HG03095 (cell line): ENCODE measurements around the gene CAMP.
"Not testable (repeated sequence)": the region's sequence is repeated elsewhere in the genome, so short reads cannot be mapped to it uniquely, and the experiment has no call there.

Experiments used
- ATAC-seq: cut with Tn5 transposase; IDR thresholded peaks from one replicate; pipeline ENCODE4 v1.9.1; 2021; ENCODE audit warnings: moderate library complexity; ENCODE audit not compliant: unreplicated experiment

The CAMP gene

DNA sequence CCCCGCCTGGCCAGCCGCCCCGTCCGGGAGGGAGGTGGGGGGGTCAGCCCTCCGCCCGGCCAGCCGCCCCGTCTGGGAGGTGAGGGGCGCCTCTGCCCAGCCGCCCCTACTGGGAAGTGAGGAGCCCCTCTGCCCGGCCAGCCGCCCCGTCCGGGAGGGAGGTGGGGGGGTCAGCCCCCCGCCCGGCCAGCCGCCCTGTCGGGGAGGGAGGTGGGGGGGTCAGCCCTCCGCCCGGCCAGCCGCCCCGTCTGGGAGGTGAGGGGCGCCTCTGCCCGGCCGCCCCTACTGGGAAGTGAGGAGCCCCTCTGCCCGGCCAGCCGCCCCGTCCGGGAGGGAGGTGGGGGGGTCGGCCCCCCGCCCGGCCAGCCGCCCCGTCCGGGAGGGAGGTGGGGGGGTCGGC lies 11.5 kb upstream of the CAMP start:
- ATAC-seq, result not testable (repeated sequence)

DNA sequence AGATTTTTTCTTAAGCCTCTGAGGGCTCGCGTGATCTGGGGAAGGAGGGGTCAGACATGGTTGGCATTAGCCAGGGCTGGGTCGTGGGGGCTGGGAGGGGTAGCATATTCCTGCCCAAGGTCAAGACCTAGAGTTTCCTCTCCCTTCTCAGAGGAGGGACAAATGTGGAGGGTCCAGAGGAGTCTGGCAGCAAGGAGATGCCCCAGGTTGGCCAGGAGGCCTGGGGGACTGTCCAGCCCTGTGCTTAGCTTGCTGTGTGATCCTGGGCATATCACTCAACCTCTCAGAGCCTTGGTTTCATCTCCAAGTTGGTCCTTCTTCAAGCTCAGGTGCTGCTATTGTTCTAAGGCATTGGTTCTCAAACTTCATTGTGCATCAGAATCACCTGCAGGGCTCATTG lies 9.1 kb upstream of the CAMP start:
- no peak for ATAC-seq

DNA sequence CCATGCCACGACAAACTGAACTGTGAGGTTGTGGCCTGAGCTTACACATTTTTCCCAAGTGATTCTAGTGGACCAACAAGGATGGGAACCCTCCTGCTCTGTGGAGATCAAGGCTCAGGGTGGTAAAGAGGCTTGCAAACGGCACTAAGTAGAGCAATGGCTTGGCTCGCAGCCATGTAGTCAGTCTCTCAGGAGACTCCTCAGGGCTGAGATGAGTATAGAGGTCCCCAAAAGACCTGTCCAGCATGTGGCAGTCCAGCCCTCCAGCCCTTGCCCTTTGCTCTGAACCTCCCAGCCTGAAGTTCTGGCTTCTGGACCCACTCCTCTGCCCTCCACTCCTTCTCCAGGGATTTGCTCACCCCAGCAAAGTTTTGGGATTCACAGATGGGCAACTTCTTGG lies 8.3 kb upstream of the CAMP start:
- no peak for ATAC-seq

DNA sequence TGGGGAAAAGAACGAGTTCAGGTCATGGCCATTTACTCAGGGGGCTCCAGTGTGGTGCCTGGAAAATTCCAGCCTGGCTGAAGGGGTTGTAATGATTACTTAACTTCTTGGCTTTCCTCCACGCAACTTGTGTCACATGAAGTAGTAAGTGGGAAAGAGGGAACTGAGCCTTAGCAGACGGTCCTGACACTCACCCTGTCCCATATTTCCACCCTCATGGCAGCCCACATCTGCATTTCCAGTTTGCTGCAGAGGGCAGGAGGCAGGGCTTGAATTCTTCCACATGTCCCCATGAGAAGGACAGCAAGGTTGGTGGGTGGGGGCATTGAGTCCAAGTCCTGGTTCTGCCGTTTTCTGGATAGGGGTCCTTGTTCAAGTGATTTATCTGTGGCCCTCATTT lies 7.8 kb upstream of the CAMP start:
- no peak for ATAC-seq

DNA sequence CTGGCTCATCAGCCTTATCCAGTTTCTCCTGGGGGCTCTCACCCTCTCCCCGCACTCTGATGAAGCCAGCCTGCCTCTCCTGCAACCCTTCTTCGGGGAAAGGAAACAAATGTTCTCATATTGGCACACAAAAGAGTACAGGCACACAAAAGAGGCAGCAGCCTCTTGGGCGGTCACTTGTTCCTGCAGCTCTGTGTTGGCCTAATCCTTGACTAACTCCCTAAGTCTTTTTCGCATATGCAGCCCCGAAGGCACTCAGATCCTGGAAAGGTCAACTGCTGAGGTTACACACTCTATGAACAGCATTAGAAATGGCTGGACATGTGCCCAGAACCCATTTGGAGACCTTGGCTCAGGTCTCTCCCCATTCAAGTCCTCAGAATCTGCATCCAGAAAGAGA lies 7.4 kb upstream of the CAMP start:
- ATAC-seq, result no peak

DNA sequence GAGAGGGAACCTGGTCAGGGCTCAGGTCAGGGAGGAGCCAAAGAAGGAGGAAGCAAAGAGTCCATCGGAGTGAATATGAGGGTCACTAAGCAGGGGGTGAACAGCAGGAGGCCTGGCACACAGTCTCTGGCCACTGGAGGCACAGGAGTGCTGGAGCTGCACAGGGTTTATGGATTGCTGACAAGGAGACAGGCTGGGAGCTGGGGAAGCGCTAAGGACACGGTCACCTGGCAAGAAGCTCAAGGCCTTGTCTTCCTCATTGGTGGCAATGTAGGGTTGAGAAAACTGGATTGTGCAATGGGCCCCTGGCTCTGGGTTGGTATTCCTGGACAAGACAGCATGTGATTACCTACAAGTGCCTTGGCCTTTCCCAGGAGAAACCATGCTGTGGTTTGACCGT lies 5.8 kb upstream of the CAMP start:
- no peak for ATAC-seq

DNA sequence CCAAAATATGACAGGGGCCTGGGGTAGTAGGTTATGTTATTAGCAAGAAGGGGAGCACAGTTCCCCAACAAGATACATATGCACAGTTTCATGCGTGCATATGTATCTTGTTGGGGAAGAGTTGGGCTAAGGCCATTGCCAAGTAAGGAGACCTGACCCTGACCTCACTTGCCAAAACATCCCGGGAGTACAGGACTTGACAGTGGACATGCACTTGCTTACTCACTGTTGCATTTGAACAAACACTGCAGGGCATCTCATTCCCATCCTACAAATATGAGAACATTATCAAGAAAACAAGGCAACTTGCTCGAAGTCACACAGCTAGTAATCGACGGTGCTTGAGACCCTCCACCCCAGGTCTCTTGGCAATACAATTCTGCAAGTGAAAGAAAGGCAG lies 4.8 kb upstream of the CAMP start:
- no peak for ATAC-seq

DNA sequence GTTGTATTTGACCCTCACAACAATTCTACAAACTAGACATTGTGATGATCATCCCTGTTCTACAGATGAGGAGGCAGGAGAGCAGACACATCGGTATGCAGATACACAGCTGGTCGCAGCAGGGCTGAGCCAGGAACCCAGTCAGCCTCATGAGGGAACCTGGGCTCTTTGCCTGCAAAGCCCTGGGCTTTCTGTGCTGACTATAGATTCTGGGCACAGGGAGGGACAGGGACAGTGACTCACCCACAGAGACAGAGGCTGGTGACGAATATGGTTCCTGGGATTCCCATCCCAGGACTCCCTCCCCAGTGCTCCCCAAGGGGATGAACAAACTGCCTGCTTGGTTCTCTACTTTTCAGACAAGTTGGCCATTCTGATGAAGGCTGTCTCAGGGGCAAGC lies 3.8 kb upstream of the CAMP start:
- no peak for ATAC-seq

DNA sequence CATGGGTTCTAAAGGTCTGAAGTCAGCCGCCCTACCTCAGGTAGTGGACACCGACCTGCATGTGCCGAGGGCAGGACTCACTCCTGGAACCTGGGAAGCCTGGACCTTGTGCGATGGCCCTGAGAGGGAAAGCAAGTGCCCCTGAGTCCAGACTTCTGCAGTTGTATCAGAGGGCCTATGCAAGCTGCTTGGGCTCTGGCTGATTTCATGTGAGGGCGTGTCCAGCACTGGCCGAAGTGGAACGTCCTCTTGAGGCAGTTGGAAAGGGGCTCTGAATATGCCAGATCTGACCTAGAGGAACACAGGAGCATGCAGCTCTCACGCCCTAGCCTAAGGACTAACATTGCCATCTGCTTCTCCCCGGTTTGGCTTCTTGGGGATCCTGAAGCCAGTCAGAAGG lies 2.5 kb upstream of the CAMP start:
- no peak for ATAC-seq

DNA sequence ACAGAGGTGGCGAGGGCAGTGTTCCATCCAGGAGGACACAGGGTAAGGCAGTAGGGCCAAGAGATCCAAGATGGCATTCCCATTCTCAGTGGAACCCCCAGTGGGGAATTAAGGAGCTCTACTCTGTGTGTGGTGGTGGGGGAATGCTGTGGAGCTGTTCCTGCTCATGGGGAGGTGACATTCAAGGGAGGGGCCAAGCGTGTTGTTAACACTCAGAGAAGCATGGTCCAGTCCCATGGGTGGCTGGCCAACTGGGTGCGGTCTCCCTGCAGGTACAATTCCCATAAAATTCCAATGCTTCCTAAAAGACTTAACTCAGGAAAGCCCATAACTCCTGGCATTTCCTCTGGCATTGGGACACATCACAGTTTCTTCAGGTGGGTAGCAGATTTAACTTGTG lies 2.3 kb downstream of the CAMP start:
- no peak for ATAC-seq

DNA sequence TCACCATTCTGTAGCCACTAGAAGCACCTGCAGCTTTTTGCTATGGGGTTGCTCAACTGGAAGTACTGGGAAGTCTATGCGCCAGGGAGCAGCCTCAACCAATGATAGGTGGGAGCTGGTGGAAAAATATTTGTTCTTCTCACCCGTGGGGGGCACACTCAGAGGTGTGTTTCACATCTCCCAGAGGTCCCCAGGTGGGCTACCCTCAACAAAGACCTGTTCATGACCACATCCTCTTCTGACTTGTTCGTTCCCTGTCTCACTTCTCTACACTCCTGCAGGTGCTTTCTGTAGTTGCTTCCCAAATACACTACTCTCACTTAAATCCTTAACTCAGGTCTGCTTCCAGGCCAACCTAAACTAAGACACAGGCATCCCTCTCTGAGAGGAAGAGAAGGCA lies 3.6 kb downstream of the CAMP start:
- no peak for ATAC-seq

DNA sequence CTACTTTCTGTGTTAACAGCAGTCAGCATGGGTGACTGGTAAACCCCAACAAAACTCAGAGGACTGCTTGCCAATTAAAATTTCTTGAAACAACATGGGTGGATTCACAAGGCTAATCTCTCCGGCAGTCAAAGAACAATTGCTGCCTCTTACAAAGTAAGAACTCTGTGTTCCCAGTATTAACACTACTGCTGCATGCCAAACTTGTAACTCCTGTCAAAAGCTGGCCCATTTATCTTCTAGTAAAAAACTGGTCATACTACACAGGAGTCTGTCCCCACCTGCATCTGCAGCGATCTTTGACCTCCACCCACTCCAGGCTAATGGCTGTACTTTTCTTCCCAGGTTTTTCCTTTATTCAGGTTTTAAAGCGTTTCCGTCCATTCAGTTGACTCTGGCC lies 8.9 kb downstream of the CAMP start:
- ATAC-seq, result no peak

DNA sequence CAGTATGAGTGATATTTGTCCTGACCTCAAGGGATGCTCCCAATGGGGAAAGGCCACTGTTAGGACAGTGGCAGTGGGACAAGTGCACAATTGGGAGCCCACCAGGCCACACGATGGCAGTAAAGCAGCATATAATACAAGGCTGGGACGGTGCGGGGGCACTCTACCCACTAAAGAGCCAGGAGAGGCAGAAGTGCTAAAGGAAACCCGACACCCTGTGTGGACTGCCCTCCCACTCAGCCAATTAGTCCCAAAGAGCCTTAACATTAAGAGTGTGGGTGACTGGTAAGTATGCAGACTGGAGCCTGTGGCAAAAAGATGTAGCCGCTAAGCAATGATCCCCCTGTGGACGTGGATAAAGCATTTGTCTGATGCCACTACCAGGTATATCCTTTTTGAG lies 9.4 kb downstream of the CAMP start:
- ATAC-seq, result no peak

DNA sequence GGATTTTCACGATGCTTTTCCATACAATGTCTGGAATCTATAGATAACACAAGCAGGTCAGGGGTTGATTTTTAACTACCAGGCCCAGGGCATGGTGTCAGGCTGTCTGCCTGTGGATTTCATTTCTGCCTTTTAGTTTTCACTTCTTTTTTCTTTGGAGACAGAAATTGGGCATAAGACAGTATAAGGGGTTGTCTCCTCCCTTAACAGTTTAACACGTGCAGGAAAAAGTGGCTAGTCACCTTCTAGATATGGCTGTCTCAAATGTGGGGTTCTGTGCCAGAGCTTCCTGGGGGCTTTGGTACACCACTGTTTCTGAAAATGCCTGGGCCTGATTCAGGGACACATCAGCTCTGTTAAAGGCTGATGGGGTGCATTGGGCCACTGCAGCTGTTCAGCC lies 10.2 kb downstream of the CAMP start:
- no peak for ATAC-seq

DNA sequence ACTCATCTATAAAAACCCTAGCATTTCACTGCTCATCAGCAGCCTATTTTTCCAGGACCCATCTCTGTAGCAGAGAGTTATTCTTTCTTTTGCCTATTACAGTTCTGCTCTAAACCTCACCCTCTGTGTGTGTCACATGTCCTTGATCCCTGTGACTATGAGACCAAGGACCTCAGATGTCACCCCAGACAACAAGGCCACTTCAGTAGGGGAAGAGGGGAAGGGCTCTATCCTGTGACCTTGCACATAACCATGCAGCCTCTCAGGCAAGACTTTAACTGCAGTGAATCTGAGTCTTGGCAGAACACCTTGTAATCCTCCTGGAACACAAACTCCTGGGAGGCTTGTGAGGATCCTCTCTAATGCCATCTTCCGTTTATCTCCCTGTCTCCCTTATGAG lies 13.2 kb downstream of the CAMP start:
- ATAC-seq, result no peak

DNA sequence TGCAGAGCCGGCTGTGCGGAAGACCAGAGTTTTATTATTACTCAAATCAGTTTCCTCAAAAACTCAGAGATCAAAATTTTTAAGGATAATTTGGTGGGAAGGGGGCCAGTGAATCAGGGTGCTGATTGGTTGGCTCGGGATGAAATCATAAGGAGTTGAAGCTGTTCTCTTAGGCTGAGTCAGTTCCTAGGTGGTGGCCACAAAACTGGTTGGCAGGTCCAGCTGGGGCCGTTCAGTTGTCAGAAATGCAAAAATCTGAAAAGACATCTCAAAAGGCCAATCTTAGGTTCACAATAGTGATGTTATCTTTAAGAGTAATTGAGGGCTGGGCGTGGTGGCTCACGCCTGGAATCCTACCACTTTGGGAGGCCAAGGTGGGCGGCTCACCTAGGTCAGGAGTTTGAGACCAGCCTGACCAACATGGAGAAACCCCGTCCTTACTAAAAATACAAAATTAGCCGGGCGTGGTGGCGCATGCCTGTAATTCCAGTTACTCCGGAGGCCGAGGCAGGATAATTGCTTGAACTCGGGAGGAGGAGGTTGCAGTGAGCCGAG lies 15.3 kb downstream of the CAMP start:
- no peak for ATAC-seq

DNA sequence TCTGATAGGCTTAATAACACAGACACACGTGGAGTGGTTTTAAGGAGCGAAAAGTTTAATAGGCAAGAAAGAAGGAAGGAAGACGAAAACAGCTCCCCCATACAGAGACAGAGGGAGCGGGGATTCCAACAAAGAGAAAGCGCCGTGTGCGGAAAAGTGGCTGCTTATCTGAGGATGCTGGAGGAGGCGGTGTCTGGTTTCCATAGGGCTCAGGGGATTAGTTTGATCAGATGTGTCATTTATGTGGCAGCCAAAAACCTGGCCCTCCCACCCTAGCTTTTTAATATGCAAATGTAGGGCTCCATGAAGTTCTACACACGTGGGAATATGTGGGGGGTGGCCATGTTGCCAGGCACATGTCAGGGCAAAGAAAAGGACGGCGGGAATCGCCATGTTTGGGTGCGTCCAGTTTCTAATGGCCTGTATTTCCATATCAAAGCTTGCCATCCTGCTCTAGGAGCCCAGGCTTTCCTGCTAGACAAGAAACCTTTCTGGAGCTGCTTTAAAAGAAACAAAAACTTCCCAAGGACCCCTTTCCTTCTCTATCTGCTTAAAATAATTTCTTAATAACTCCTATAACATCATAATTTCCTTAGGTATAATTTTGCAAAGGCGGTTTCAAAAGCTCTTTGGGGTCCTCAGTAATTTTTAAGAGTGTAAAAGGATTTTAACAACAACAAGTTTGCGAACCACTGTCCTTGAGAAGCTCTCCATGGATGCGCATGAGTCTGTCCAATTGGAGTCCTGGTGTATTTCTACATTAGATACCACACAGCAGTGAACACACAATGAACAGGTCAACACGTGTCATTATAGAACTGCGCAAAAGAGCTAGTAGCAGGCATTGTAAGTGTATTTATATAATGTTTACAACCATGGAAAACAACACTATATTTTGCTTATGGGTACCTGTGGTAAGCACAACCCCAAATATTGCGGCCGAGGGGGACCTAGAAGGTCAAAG lies 17.0 kb downstream of the CAMP start:
- ATAC-seq, result no peak

DNA sequence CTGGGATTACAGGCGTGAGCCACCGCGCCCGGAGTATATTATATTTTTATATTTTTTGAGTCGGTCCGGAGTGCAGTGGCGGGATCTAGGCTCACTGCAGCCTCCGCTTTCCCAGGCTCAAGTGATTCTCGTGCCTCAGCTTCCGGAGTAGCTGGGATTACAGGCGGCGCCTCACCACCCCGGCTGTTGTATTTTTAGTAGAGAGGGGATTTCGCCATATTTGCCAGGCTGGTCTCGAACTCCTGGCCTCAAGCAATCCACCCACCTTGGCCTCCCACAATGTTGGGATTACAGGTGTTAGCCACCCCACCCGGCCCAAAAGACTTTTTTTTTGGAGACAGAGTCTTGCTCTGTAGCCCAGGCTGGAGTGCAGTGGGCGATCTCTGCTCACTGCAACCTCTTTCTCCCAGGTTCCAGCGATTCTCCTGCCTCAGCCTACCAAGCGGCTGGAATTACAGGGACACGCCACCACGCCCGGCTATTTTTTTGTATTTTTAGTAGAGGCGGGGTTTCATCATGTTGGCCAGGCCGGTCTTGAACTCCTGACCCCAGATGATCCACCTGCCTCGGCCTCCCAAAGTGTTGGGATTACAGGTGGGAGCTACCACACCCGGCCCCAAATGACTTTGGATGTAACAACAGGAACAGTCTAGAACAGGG lies 18.6 kb downstream of the CAMP start:
- no peak for ATAC-seq

DNA sequence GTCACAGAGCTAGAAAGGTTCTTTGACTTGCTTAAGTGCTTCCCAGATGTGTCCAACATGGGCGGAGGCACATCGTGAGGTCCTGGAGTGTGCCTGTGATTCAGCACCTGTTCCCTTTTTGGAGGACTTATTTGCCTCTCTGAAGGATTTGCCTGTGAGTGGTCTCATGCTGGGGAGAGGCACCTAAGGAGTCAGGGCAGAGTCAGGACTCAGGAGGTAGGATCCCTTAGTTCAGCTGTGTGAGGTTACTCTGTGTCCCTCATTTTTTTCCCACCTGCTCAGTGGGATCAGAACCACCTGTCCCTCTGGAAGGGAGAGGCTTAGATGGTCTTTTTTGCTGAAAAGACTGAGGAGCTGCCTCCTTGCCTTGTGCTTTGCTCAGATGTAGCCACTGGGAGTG lies 20.6 kb downstream of the CAMP start:
- no peak for ATAC-seq

DNA sequence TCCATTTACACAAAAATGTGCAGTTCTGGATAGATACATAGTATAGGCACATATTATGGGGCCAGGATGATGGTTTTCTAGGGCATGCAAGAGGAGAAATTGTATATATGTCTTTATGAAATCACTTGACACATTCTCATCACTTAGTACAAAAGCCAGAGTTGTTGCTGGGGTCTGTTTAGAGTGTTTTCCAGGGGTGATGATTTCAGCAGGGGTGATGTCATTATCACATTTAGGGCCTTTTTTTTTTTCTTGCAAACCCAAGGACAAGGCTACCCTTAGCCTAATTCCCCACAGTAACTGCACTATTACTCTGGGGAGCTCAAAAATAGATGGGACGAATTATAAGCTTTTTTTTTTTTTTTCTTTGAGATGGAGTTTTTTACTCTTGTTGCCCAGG lies 21.2 kb downstream of the CAMP start:
- ATAC-seq, result no peak

DNA sequence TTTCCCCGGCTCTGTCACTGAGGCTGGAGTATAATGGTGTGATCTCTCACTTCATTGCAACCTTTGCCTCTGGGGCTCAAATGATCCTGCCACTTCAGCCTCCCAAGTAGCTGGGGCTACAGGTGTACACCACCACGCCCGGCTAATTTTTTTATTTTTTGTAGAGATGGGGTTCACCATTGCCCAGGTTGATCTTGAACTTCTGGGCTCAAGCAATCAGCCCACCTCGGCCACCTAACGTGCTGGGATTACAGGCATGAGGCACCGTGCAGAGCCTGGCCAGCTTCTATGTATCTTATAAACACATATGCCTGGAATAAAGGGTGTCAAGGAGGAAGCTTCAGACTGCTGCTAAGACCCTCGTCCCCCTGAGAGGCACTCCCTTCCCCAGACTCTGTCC lies 21.8 kb downstream of the CAMP start:
- ATAC-seq, result no peak

DNA sequence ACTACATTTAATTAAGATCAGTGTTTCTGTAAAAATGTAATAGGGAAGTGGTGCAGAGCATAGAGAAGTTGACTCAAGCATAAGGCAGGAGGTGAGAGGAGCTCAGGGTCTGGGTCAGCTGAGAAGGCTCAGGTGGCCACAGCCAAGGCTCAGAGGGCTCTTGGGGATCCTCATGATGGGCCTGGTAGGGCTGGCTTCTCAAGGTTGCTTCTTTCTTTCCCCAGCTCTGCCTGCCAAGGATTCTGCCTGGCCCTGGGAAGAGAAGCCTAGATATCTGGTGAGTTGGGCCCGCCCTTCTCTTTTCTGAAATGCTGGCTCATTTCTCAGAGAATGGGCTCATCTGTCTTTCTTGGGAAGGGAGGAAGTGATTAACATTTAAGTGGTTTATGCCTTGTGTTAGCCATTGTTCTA lies 24.1 kb downstream of the CAMP start:
- ATAC-seq, result no peak
